Sigmoid colon (tissue), 7 donors: Measurements from ENCODE around the gene UNG. TPM values are rescaled to one million over a fixed set of nuclear protein-coding genes. Genes with fewer than 3 reads are reported as not detected.
"Not testable (repeated sequence)": the region's sequence is repeated elsewhere in the genome, so short reads cannot be mapped to it uniquely, and the experiment has no call there.

ENCODE experiments used
- DNase-seq: peaks from one replicate; pipeline ENCODE4 v3.0.0-alpha.2; 2019
- H3K27ac ChIP-seq, 4 donors: fragments of 200-600 bp; sonication (generic); one replicate each; pipeline ENCODE4 v1.5.1; 2016 to 2019; ENCODE audit warnings: mild to moderate bottlenecking in 1 of 4
- H3K27me3 ChIP-seq, 3 donors: fragments of 200-600 bp; sonication (generic); one replicate each; pipeline ENCODE4 v1.5.1; 2019; ENCODE audit warnings: mild to moderate bottlenecking in 1 of 3
- H3K36me3 ChIP-seq, 4 donors: fragments of 200-600 bp; sonication (generic); one replicate each; pipeline ENCODE4 v1.5.1; 2016 to 2019
- H3K4me1 ChIP-seq, 4 donors: fragments of 200-600 bp; sonication (generic); one replicate each; pipeline ENCODE4 v1.5.1; 2017 to 2019
- H3K4me3 ChIP-seq, 4 donors: fragments of 200-600 bp; sonication (generic); one replicate each; pipeline ENCODE4 v1.5.1; 2017 to 2019; ENCODE audit warnings: mild to moderate bottlenecking in 2 of 4, moderate library complexity in 1 of 4
- H3K9me3 ChIP-seq, 4 donors: fragments of 200-600 bp in 3 of 4; sonication (generic) in 3 of 4; one replicate each; pipeline versions ENCODE4 v1.5.1 to v1.6.1; 2013 to 2019
- CTCF ChIP-seq, 4 experiments: fragments of 450-650 bp in 3 of 4; fragments of 200-600 bp in 1 of 4; IDR thresholded peaks; one replicate each; pipeline ENCODE4 v1.5.1; 2016 to 2019; ENCODE audit warnings: antibody characterized with exemption in 4 of 4, mild to moderate bottlenecking in 3 of 4, moderate library complexity in 2 of 4
- EP300 ChIP-seq, 4 donors: sonication (generic); formaldehyde crosslinking; IDR thresholded peaks; one replicate each; pipeline ENCODE4 v1.6.1; 2017; ENCODE audit warnings: antibody characterized with exemption in 4 of 4
- POLR2A ChIP-seq, 2 donors: fragments of 450-650 bp; IDR thresholded peaks; one replicate each; pipeline ENCODE4 v1.6.1; 2016; ENCODE audit warnings: antibody characterized with exemption in 2 of 2, mild to moderate bottlenecking in 2 of 2, moderate library complexity in 2 of 2
- POLR2AphosphoS5 ChIP-seq, 4 donors: sonication (generic); formaldehyde crosslinking; IDR thresholded peaks; one replicate each; pipeline ENCODE4 v1.6.1; 2017; ENCODE audit warnings: antibody characterized with exemption in 4 of 4
- WGBS, 2 donors: extraction: QIAGEN DNeasy Blood & Tissue Kit; methylation state at CpG; one replicate each; pipeline ENCODE4 v1.1.7; 2013; 5-methylcytosine and 5-hydroxymethylcytosine counted together
- intact Hi-C: fragments of 100-400 bp; cut with DNase I; formaldehyde crosslinking; loops from one replicate; pipeline ENCODE4 v1.15.1; 2023
- polyA plus RNA-seq, 3 donors: library from polyadenylated mRNA; stranded (reverse); fragments of 200-250 nt; gene quantifications; one replicate each; pipeline ENCODE4 v1.2.3, GENCODE V29; 2013
- total RNA-seq, 4 donors: library from RNA; depleted of rRNA; stranded (reverse); fragments of >200 nt; gene quantifications; one replicate each; pipeline ENCODE4 v1.1.0, GENCODE V29; 2016
- donor health status: healthy with polysubstance abuse.
- donor health status: Bipolar disorder and iron deficiency.
- donor health status: healthy.

The UNG gene
- total RNA-seq: 10 to 100 TPM; 11.9 to 17.1 (median 12.1) TPM
- 10 to 100 TPM; 27.0 to 34.8 (median 28.9) TPM for polyA plus RNA-seq

- peaks cover 0 to 56% (median 33%) of the 10 kb centered on the region in 4 donors for H3K4me1 ChIP-seq
- DNase-seq: peak; percentile 99
- intact Hi-C loops: loop anchor here (1.0 to 10.0 kb wide), 4 partner anchors 243 to 535 kb away; partner anchors contain the start of genes ISCU, SELPLG and SSH1
- WGBS, 2 donors: 1% methylated on average over 71 of the region's 71 CpGs
- H3K36me3 ChIP-seq: peaks cover 0 to 22% (median 10%) of the 10 kb centered on the region in 4 donors
- no peaks in the 10 kb centered on the region for H3K9me3 ChIP-seq
- no peaks in the 10 kb centered on the region for H3K27me3 ChIP-seq
- H3K27ac ChIP-seq: peak within 1 kb of the TSS; percentile 90 to 96 (median 95)
- no peak for TF ChIP-seq CTCF (IDR thresholded peaks at IDR 0.05)
- TF ChIP-seq POLR2AphosphoS5 (IDR thresholded peaks at IDR 0.05): no peak
- no peak for TF ChIP-seq POLR2A (IDR thresholded peaks at IDR 0.05)
- TF ChIP-seq EP300 (IDR thresholded peaks at IDR 0.05): no peak
- H3K4me3 ChIP-seq: peak within 1 kb of the TSS; percentile 69 to 85 (median 79)
Observed at GRCh38 chr12:109097435-109098182, at the start of gene UNG. TSS of gene UNG (plus strand) at chr12:109097597. CDS start at chr12:109097680, 83 bp downstream.

- H3K27me3 ChIP-seq, intact Hi-C loops, DNase-seq, H3K9me3 ChIP-seq, H3K27ac ChIP-seq, H3K4me3 ChIP-seq, H3K36me3 ChIP-seq: not testable (repeated sequence)
- peaks cover 0 to 13% (median 9%) of the 10 kb centered on the region in 4 donors for H3K4me1 ChIP-seq
- 38 to 78% methylated on average over 3 of the region's 3 CpGs for WGBS, 2 donors
Observed at GRCh38 chr12:109048706-109049105, 48.7 kb upstream of the UNG start.

GRCh38 chr12:109049794-109050193, 47.6 kb upstream of the UNG start:
- WGBS, 2 donors: 42 to 74% methylated on average over 8 of the region's 8 CpGs
- H3K27me3 ChIP-seq, DNase-seq, H3K27ac ChIP-seq, H3K4me3 ChIP-seq, H3K9me3 ChIP-seq, H3K36me3 ChIP-seq: not testable (repeated sequence)
- peaks cover 0 to 19% (median 15%) of the 10 kb centered on the region in 4 donors for H3K4me1 ChIP-seq
- intact Hi-C loops: loop anchor here (5.0 kb wide), 2 partner anchors 97 to 487 kb away; partner anchors contain the start of genes ISCU and SART3

- no peak for TF ChIP-seq CTCF (IDR thresholded peaks at IDR 0.05)
- TF ChIP-seq POLR2AphosphoS5 (IDR thresholded peaks at IDR 0.05): no peak
- no peak for TF ChIP-seq POLR2A (IDR thresholded peaks at IDR 0.05)
- TF ChIP-seq EP300 (IDR thresholded peaks at IDR 0.05): no peak
- H3K9me3 ChIP-seq: no peaks in the 10 kb centered on the region
- H3K36me3 ChIP-seq: peaks cover 0 to 3% (median 0%) of the 10 kb centered on the region in 4 donors
- H3K27me3 ChIP-seq: no peaks in the 10 kb centered on the region
- peak overlapping the region; percentile 74 to 99 (median 96) for H3K4me3 ChIP-seq
- DNase-seq: no peak
- H3K4me1 ChIP-seq: peaks cover 0 to 19% (median 15%) of the 10 kb centered on the region in 4 donors
- WGBS, 2 donors: 5 to 9% methylated on average over 6 of the region's 6 CpGs
- H3K27ac ChIP-seq: peak overlapping the region; percentile 86 to 88 (median 86)
- intact Hi-C loops: loop anchor here (2.0 to 5.0 kb wide), 3 partner anchors 41 to 490 kb away; partner anchors contain the start of genes ALKBH2, ISCU and SART3
Observed at GRCh38 chr12:109052097-109052413, 45.3 kb upstream of the UNG start.

GRCh38 chr12:109052414-109053323, 44.7 kb upstream of the UNG start, which contains the start of gene USP30:
TSS of gene USP30 (plus strand) at chr12:109052576. CDS start at chr12:109052679, 103 bp downstream.
- WGBS, 2 donors: 0 to 1% methylated on average over 61 of the region's 61 CpGs
- Histone ChIP-seq H3K27ac (peak within 1 kb of the TSS; percentile 86 to 88 (median 86)), H3K27me3 (no peaks in the 10 kb centered on the region), H3K4me3 (peak within 1 kb of the TSS; percentile 74 to 99 (median 96)), H3K36me3 (peaks cover 0 to 9% (median under 1%) of the 10 kb centered on the region in 4 donors), H3K9me3 (no peaks in the 10 kb centered on the region), H3K4me1 (peaks cover 0 to 19% (median 15%) of the 10 kb centered on the region in 4 donors)
- no peak for TF ChIP-seq EP300 (IDR thresholded peaks at IDR 0.05)
- TF ChIP-seq POLR2AphosphoS5 (IDR thresholded peaks at IDR 0.05): peak in 3 of 4 donors; percentile 56 to 76 (median 63)
- no peak for TF ChIP-seq CTCF (IDR thresholded peaks at IDR 0.05)
- no peak for TF ChIP-seq POLR2A (IDR thresholded peaks at IDR 0.05)
- intact Hi-C loops: loop anchor here (2.0 to 5.0 kb wide), 3 partner anchors 40 to 490 kb away; partner anchors contain the start of genes ALKBH2, ISCU and SART3
- peak; percentile 93 for DNase-seq
